ENCODE results near the gene LILRB1. TPM values are rescaled to one million over a fixed set of nuclear protein-coding genes. Genes with fewer than 3 reads are reported as not detected.

Gene LILRB1
- total RNA-seq, 2 donors from 2014 or later = 7.9 to 10.0 TPM

GRCh38 chr19:54662730-54663129, 32.4 kb downstream of the LILRB1 start, which contains the start of gene LILRB4:
TSS of gene LILRB4 (plus strand) at chr19:54662985. CDS start at chr19:54663034, 49 bp downstream.
- Histone ChIP-seq H3K27ac (no peak within 1 kb of the TSS), H3K9me3 (no peaks in the 10 kb centered on the region), H3K4me3 (peak within 1 kb of the TSS; percentile 53), H3K36me3 (no peaks in the 10 kb centered on the region), H3K4me1 (ENCODE audit: control insufficient read depth in 1 of 2, low read depth in 2 of 2) (no peaks in the 10 kb centered on the region), H3K27me3 (replicated peaks; ENCODE audit: insufficient read depth) (no peaks in the 10 kb centered on the region)
- no peak for ATAC-seq (ENCODE audit: insufficient number of reproducible peaks, low FRiP score, low read depth)
- DNase-seq (ENCODE audit: low spot score) = no peak
- no peak for TF ChIP-seq CTCF (IDR thresholded peaks at IDR 0.05)

GRCh38 chr19:54665530-54665929, 35.2 kb downstream of the LILRB1 start:
- no peaks in the 10 kb centered on the region for H3K36me3 ChIP-seq
- H3K4me3 ChIP-seq = no peak overlapping the region
- no peak for TF ChIP-seq CTCF (IDR thresholded peaks at IDR 0.05)
- no peak for DNase-seq (ENCODE audit: low spot score)
- H3K27me3 ChIP-seq (replicated peaks; ENCODE audit: insufficient read depth) = no peaks in the 10 kb centered on the region
- no peaks in the 10 kb centered on the region for H3K4me1 ChIP-seq (ENCODE audit: control insufficient read depth in 1 of 2, low read depth in 2 of 2)
- no peak overlapping the region for H3K27ac ChIP-seq
- peaks cover 6% of the 10 kb centered on the region for H3K9me3 ChIP-seq
- no peak for ATAC-seq (ENCODE audit: insufficient number of reproducible peaks, low FRiP score, low read depth)

GRCh38 chr19:54667217-54667616, 36.9 kb downstream of the LILRB1 start:
- Histone ChIP-seq H3K27me3 (replicated peaks; ENCODE audit: insufficient read depth) (no peaks in the 10 kb centered on the region), H3K27ac (no peak overlapping the region), H3K36me3 (no peaks in the 10 kb centered on the region), H3K9me3 (peaks cover 6% of the 10 kb centered on the region), H3K4me1 (ENCODE audit: control insufficient read depth in 1 of 2, low read depth in 2 of 2) (no peaks in the 10 kb centered on the region), H3K4me3 (no peak overlapping the region)
- DNase-seq (ENCODE audit: low spot score) (no peak), ATAC-seq (ENCODE audit: insufficient number of reproducible peaks, low FRiP score, low read depth) (no peak)
- TF ChIP-seq CTCF (IDR thresholded peaks at IDR 0.05) = no peak

- H3K9me3 ChIP-seq = peaks cover 6% of the 10 kb centered on the region
- no peak for DNase-seq (ENCODE audit: low spot score)
- H3K27me3 ChIP-seq (replicated peaks; ENCODE audit: insufficient read depth) = no peaks in the 10 kb centered on the region
These were observed 38.1 kb downstream of the LILRB1 start for GRCh38 chr19:54668353-54668752.

More at GRCh38 chr19:54668353-54668752, 38.1 kb downstream of the LILRB1 start:
- Histone ChIP-seq H3K4me3 (no peak overlapping the region), H3K36me3 (no peaks in the 10 kb centered on the region), H3K4me1 (ENCODE audit: control insufficient read depth in 1 of 2, low read depth in 2 of 2) (no peaks in the 10 kb centered on the region), H3K27ac (no peak overlapping the region)
- no peak for ATAC-seq (ENCODE audit: insufficient number of reproducible peaks, low FRiP score, low read depth)
- TF ChIP-seq CTCF (IDR thresholded peaks at IDR 0.05) = no peak
